HG03135 (cell line): ENCODE results near the gene STARD9.

Experiments used
- ATAC-seq: cut with Tn5 transposase; IDR thresholded peaks from one replicate; pipeline ENCODE4 v1.9.1; 2021; ENCODE audit warnings: mild to moderate bottlenecking, moderate library complexity; ENCODE audit not compliant: unreplicated experiment

The STARD9 gene

GRCh38 chr15:42726114-42726513 is 150.7 kb downstream of the STARD9 start:
- ATAC-seq: no peak

DNA sequence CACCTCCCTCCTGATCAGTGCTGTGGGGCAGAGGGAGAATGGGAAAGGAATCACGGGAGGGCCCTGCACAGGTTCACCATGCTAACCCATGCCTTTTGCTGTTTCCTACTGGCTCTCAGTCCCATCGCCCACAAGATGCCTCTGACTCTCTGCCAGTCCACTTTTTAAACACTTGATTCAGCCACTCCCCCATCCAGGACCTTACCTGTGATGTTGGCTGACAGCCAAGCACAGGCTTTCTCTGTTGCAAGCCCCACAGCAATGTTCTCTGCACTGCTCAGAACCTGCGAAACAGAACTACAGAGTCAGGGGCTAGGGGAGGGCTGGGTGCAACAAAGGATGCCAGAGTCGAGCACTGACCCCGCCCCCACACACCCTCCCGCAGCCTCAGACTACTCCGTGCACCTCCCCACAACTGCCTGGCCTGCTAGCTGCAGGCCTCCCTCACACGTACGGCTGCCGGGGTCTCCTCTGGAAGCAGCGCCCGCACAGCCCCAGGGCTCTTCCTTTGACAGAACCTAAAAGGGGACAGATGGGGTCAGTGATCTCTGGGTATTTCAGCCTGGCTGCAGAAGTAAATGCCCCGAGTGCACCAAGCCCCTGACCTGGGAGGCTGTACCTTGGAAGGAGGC is 152.5 kb downstream of the STARD9 start:
- no peak for ATAC-seq

DNA sequence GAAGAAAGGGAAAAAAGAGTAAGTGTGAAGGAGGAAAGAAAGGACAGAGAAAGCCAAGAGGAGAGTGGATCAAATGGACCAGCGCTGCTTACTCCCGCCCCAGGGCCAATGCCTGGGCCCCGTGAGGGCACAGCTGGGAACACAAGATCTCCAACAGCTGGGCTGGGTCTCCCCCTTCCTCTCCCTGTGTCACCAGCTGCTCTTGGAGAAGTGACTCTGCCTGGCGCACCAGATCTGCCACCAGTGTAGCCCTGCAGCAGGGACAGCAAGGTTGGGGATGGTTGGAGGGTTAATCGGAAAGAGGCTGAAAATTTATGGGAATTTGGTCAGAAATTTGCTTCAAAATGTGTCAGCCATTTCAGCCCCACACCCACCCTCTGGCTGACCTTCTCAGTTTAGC is 153.2 kb downstream of the STARD9 start:
- ATAC-seq: no peak

- no peak for ATAC-seq
These were observed 153.6 kb downstream of the STARD9 start for GRCh38 chr15:42728972-42729371.

GRCh38 chr15:42729409-42729808 is 154.0 kb downstream of the STARD9 start:
- ATAC-seq: no peak

DNA sequence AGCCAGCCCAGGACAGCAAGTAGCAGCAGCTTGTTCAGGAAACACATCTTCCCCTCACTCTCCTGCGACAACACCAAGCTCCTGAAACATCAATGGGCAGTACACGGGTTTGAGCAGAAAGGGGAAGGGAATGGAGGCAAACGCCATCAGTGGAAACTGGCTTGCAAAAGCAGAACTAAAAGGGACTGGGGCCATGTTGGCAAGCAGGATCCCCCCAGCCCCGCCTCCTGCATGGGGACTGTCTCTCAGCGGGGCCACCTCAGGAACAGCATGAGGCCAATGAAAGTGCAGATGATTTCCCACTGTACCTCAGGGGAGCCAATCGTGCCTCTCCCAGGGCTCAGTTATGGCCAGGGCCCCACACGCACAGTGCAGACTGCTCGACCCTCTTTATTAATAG is 154.7 kb downstream of the STARD9 start:
- no peak for ATAC-seq

GRCh38 chr15:42730536-42730935 is 155.1 kb downstream of the STARD9 start:
- no peak for ATAC-seq

DNA sequence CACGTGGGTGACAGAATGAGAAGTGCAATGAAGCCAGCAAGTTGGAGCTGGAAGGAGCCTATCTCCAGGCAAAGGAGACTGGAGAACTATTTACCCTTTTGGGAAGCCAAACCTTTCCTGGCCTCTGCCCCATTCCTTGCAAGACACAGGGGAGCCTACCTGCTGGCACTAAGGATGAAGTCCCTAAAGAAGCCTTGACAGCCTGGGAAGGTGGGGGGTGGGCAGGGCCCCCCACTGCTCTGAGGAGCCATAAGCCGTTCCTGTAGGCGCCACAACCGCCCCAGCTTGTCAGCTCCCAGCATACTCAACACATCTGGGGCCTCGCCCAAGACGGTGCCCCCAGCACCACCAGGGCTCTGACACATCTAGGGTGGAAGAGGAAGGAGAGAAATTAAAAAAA is 156.1 kb downstream of the STARD9 start:
- ATAC-seq: no peak

DNA sequence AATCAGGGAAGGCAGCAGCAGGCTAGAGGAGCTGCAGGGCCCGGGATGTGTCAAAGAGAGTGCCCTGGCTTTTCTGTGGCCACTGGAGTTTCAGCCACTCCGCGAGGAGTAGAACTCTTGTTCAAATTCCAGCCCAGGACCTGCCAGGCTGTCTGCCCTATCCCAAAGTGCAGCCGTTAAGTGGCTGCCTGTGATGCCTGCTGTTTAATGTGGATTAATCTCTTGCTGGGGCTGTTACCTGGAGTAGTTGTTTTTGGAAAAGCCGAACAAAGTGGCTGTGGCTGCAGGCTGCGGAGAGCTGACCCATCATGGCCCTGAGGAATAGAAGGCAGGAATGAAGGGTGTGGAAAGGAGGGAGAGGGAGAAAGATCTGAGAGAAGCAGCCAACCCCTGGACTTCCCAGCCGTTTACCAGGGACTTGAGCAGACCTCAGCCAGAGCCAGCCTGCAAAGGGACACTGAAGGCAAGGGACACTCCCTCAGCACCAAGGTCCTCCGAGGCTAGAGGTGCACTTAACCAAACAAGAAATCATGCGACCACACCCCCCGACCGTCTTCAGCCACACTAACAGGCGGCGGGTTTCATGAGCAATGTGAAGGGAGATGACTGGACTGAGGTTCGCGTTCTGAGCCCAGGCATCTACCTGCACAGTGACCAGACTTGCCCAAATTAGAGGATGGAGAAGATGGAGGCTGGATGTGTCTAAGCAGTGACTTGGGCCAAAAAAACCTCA is 156.9 kb downstream of the STARD9 start:
- ATAC-seq: no peak

DNA sequence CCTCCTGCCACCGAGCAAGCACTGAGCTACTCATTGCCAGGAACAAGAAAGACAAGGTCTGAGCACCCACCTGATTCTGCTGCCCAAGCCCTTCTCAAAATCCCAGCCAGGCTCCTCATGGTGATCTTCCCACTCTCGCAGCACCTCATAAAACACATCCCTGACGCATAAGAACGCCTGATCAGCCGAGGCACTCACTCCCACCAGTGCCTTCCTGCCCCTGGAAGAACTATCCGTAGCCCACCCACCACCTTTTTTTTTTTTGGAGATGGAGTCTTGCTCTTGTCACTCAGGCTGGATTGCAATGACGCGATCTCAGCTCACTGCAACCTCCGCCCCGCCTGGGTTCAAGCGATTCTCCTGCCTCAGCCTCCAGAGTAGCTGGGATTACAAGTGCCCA is 157.6 kb downstream of the STARD9 start:
- no peak for ATAC-seq

DNA sequence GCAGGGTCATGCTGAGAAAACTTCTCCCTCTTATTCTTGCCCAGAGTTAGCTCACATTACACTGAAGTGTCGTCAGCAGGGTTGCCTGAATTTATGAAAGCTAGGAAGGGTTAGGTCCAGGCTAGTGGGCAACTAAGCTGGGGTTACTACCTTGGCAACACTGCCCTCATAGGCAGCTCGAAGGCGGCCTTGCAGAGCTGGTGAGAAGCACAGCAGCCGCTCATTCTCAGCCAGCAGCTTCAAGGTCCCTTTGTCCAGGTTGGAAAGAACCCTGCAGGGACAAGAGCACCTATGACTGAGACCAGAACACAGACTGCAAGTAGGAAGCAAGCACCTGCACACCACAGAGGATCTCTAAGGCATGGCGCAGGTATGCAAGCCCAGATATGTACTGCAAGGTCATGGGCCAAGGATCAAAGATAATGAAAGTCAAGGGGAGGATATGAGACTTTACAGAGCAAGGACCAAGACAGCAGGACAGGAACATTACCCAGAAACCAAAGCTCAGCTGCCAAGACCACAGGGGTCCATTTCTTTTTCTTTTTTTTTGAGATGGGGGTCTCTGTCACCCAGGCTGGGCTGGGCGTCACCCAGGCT is 158.8 kb downstream of the STARD9 start:
- ATAC-seq: no peak

DNA sequence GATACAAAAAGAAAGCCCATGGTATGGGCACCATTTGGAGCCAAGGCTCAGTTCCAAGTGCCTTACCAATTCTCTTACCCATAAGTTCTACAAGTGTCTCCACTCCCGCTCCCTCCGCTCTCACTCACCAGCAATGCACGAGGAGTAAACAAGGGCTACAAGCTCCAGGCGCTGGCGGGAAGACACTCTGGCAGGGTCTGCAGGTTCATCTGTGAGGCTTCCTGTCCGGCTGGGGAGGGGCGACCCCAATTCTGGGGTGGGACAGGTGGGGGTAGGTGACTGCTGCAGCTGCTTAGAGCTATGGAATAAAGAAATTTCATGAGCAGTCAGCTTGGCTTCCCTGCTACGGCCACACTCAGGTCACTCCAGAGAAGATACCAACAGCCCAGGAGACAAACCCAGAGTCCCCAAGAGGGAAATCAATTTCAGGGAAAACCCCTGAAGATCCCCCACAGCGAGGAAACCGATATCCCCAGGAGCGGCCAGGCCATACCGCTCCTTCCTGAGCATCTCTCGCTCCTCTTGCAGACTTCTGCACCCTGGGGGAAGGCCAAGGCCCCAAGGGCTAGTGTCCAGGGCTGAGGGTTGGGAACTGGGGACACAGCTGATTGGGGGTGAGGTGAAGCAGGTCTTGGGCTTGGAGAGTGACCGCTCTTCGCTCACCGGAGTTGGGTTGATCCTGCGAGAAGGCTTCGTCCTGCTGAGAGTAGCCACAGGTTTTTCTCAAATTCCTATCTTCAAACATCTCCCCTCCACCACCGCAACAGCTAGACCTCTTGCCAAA is 160.2 kb downstream of the STARD9 start:
- no peak for ATAC-seq

DNA sequence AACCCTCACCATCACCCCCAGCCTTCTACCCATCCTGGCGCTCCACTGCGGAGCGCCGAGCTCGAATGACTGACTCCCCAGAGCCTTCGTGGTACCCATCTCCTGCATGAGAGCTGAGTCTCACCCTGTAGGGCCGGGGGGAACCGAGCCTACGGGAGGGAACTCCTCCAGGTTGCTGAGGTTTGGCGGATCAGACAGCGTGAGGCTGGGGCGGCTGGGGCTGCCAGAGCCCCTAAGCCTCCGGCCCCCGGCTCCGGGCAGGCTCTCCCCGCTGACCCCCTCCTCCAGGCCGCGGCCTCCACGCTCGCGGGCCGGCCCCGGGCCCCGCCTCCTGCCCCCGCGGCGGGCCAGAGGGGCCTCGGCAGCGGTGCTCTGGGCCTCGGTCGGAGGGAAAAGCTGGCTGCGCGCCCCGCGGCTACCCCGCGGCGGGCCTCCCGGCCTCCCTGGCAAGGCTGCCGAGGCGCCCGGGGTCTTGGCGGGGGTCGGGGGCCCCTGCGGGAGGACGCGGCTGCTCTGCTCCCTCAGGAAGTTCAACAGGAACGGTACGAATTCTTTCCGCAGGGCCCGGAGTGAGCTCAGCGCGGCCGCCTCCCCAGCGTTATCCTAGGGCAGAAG is 160.9 kb downstream of the STARD9 start:
- ATAC-seq: peak; percentile 39

DNA sequence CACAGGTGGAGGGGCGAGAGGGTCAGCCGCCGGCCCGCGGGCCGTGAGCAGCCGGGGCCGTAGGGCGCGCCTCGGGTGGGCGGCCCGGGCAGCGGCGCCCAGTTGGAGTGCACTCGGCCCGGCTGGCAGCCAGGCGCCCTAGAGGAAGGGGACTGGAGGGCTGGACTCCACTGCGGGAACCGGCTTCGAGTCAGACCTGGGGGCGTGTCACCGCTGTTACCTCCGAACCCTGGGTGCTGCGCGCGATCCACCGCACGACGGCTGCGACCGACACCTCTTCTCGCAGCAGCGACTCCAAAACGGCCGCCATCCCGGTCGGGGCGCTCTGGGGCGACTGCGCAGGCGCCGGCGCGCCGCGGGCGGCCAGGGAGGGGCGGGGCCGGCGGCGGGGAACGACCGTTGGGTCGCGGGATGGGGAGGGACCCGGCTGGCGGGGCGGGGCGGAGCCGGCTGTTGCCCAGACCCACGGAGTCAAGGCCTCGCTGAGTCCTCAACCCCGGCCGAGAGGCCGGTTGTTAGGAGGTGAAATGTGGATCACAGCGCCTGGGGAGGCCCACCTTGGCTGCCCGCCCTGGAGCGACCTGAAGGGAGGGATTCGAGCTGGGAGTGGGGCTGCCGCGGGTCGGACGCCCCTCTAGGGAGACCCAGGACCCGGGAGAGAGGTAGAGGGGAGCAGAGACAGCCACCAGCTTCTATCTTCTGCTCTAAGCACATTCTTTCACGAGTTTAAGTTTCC is 161.6 kb downstream of the STARD9 start, which contains the start of gene CDAN1:
Gene CDAN1 (minus strand): TSS at position 336 of the 736 bp plus-strand sequence. CDS start 26 bp downstream, at position 310.
- ATAC-seq: peak; percentile 71

DNA sequence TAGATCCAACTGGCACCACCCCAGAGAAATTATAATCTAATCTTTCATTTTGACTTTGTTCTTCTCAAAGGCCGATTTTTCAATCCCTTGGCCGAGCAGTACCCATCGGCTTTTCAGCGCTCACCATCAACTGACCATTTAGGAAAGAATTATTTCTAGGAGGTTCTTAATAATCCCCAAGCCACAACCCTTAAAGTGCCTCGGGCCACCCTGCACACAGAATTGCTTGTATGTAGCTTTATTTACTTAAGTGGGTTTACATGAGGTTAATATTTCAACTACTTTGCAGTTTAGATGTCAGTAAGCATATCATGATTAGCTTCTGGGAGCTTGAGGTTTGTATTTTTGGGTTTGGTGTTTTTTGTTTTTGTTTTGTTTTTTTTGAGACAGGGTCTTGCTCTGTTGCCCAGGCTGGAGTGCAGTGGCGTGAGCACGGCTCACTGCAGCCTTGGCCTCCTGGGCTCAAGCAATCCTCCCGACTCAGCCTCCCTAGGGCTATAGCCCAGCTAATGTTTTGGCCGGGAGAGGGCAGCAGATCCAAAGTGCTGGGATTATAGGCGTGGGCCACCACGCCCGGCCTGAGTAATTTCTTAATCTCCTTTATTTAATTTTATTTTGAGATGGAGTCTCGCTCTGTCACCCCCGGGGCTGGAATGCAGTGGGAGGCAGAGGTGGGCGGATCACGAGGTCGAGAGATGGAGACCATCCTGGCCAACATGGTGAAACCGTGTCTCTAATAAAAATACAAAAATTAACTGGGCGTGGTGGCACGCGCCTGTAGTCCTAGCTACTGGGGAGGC is 162.3 kb downstream of the STARD9 start:
- ATAC-seq: no peak

GRCh38 chr15:42741710-42742109 is 166.3 kb downstream of the STARD9 start:
- no peak for ATAC-seq

- ATAC-seq: no peak
These were observed 166.7 kb downstream of the STARD9 start for GRCh38 chr15:42742149-42742548.

GRCh38 chr15:42744195-42744594 is 168.8 kb downstream of the STARD9 start:
- ATAC-seq: no peak

- no peak for ATAC-seq
These were observed 173.9 kb downstream of the STARD9 start for GRCh38 chr15:42749266-42749665.
